Hematopoietic multipotent progenitor cell treated with erythropoietin and hydrocortisone succinate and interleukin-3 and kit ligand, for 15 days (in vitro differentiated cells): Measurements from ENCODE around the gene SYNDIG1.

ENCODE experiments used
- DNase-seq: peaks from one replicate; pipeline ENCODE4 v3.0.0-alpha.2; 2015; ENCODE audit warnings: low spot score

Gene SYNDIG1

GRCh38 chr20:24674921-24675605, 205.6 kb downstream of the SYNDIG1 start:
- no peak for DNase-seq

- DNase-seq, result no peak
These were observed 206.4 kb downstream of the SYNDIG1 start for GRCh38 chr20:24675651-24676352.

- DNase-seq, result no peak
These were observed 207.0 kb downstream of the SYNDIG1 start for GRCh38 chr20:24676353-24676977.

GRCh38 chr20:24676978-24677370, 207.5 kb downstream of the SYNDIG1 start:
- DNase-seq, result no peak

- DNase-seq, result no peak
These were observed 208.3 kb downstream of the SYNDIG1 start for GRCh38 chr20:24677626-24678315.

GRCh38 chr20:24678351-24679106, 209.1 kb downstream of the SYNDIG1 start:
- DNase-seq, result no peak

- DNase-seq, result no peak
These were observed 210.1 kb downstream of the SYNDIG1 start for GRCh38 chr20:24679448-24680047.

- DNase-seq, result no peak
These were observed 212.4 kb downstream of the SYNDIG1 start for GRCh38 chr20:24681634-24682495.

- DNase-seq, result no peak
These were observed 213.1 kb downstream of the SYNDIG1 start for GRCh38 chr20:24682496-24682985.

GRCh38 chr20:24683676-24684075, 214.2 kb downstream of the SYNDIG1 start:
- DNase-seq, result no peak

- no peak for DNase-seq
These were observed 215.0 kb downstream of the SYNDIG1 start for GRCh38 chr20:24684421-24684871.

- DNase-seq, result no peak
These were observed 215.7 kb downstream of the SYNDIG1 start for GRCh38 chr20:24684956-24685691.

- no peak for DNase-seq
These were observed 216.3 kb downstream of the SYNDIG1 start for GRCh38 chr20:24685736-24686135.

GRCh38 chr20:24686156-24686555, 216.7 kb downstream of the SYNDIG1 start:
- DNase-seq, result no peak

- no peak for DNase-seq
These were observed 221.0 kb downstream of the SYNDIG1 start for GRCh38 chr20:24690408-24690807.

GRCh38 chr20:24691901-24692351, 222.5 kb downstream of the SYNDIG1 start:
- no peak for DNase-seq

GRCh38 chr20:24692446-24693200, 223.2 kb downstream of the SYNDIG1 start:
- no peak for DNase-seq

- no peak for DNase-seq
These were observed 224.2 kb downstream of the SYNDIG1 start for GRCh38 chr20:24693466-24694156.
